Right ventricle myocardium inferior (tissue), 1 donor: ENCODE measurements around the gene TTC39B. TPM values are rescaled to one million over a fixed set of nuclear protein-coding genes. Genes with fewer than 3 reads are reported as not detected.
"Not testable (repeated sequence)": the region's sequence is repeated elsewhere in the genome, so short reads cannot be mapped to it uniquely, and the experiment has no call there.

Experiments
- ATAC-seq: fragments of 200-7000 bp; cut with Tn5 transposase; one replicate; pipeline ENCODE4 v1.9.1; 2020; ENCODE audit warnings: mild to moderate bottlenecking, moderate library complexity
- DNase-seq: peaks from one replicate; pipeline ENCODE4 v3.0.0; 2021; ENCODE audit errors: missing footprints
- intact Hi-C: fragments of 100-400 bp; cut with DNase I; formaldehyde crosslinking; loops from one replicate; pipeline ENCODE4 v1.11.0; 2022
- total RNA-seq: library from RNA; stranded (reverse); fragmentation: NEBNext Ultra II Directional; extraction: Animal tissue kit (Norgen Biotek cat#: 25700); gene quantifications from one replicate; pipeline ENCODE4 v1.2.1, GENCODE V29; 2021
- donor health status: DM: no; HTN: yes; CAD: no; lungs with severe emphysema.

TTC39B gene
- total RNA-seq, 1 donor from 2014 or later: 1.9 TPM

DNA sequence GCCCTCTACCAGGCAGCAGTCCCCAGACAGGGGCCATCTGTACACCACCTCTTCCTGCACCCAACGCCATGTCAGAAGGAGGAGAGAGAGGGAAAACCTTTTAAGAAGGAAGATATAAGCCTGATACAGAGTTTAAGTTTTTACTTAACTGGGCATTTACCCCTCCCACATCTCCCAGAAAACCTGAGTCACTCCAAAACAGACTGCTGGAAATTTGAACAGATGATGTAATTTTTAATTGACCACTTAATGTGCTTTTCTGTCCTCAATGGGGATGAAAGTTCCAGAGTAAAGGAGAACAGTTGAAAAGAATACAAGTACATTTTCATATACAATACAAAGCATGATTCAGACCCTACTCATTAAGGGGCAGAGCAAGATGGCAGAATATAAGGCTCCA, 63.9 kb downstream of the TTC39B start:
- ATAC-seq (no peak), DNase-seq (no peak)
- intact Hi-C loops: no loop called here

DNA sequence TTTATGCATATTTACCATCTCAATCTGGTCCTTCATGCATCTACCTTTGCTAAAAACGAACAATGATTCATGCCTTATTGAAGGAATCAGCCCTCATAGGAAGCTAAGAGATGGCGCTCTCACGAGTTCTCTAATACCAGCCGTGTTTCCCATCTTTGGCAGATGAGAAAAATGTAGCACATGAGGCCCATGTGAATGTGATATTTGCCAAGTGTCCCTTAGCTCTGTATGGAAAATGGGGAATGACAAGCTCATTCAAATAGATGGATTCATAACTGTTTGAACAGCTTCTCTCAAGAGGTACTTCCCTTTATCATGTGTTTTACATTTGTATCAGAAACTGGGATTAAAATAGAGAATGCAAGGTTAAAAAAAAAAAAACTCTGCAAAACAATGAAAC, 66.1 kb downstream of the TTC39B start:
- ATAC-seq: no peak
- intact Hi-C loops: no loop called here
- DNase-seq: no peak

DNA sequence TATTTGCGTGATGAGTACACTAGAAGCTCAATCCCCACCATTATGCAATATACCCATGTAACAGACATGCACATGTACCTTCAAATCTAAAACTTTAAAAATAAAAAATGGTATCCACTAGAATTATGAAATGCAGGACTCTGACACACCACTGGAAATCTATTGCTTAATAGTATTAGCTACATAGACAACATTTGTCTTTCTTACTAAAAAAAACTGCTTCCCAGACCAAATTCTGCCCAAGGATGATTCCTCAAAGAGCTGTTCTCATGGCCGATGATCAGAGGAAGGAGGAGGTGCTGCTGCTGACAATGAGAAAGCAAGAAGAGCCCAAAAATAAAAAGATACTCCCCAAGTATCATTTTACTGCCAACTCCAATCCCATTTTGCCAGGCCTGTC, 67.2 kb downstream of the TTC39B start:
- intact Hi-C loops: no loop called here
- ATAC-seq: peak; percentile 44

DNA sequence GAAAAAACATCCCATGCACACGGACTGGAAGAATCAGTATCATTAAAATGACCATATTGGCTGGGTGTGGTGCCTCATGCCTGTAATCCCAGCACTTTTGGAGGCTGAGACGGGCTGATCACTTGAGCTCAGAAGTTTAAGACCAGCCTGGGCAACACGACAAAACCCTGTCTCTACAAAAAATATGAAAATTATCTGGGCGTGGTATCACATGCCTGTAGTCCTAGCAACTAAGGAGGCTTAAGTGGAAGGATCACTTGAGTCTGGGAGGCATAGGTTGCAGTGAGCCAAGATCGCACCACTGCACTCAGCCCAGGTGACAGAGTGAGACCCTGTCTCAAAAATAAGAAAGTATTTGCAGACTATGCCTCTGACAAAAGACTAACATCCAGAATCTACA, 68.4 kb downstream of the TTC39B start:
- DNase-seq (no peak), ATAC-seq (no peak)
- intact Hi-C loops: no loop called here

More for the DNA sequence above, 67.2 kb downstream of the TTC39B start:
- no peak for DNase-seq

DNA sequence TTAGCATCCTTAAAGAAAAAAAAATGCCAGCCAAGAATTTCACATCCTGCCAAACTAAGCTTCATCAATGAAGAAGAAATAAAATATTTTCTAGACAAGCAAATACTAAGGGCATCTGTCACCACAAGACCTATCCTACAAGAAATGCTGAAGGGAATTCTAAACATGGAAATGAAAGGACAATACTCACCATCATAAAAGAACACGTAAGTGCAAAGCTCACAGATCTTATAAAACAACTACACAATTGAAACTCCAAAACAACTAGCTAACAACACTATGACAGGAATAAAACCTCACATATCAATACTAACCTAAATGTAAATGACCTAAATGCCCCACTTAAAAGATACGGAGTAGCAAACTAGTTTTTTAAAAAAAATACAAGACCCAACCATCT, 71.4 kb downstream of the TTC39B start:
- intact Hi-C loops: no loop called here
- no peak for DNase-seq
- no peak for ATAC-seq

DNA sequence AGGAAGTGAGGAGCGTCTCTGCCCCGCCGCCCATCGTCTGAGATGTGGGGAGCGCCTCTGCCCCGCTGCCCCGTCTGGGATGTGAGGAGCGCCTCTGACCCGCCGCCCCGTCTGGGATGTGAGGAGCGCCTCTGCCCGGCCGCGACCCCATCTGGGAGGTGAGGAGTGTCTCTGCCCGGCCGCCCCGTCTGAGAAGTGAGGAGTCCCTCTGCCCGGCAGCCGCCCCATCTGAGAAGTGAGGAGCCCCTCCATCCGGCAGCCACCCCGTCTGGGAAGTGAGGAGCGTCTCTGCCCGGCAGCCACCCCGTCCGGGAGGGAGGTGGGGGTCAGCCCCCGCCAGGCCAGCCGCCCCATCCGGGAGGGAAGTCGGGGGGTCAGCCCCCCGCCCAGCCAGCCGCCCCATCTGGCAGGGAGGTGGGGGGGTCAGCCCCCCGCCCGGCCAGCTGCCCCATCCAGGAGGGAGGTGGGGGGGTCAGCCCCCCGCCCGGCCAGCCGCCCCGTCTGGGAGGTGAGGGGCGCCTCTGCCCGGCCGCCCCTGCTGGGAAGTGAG, 73.0 kb downstream of the TTC39B start:
- DNase-seq, intact Hi-C loops, ATAC-seq: not testable (repeated sequence)

DNA sequence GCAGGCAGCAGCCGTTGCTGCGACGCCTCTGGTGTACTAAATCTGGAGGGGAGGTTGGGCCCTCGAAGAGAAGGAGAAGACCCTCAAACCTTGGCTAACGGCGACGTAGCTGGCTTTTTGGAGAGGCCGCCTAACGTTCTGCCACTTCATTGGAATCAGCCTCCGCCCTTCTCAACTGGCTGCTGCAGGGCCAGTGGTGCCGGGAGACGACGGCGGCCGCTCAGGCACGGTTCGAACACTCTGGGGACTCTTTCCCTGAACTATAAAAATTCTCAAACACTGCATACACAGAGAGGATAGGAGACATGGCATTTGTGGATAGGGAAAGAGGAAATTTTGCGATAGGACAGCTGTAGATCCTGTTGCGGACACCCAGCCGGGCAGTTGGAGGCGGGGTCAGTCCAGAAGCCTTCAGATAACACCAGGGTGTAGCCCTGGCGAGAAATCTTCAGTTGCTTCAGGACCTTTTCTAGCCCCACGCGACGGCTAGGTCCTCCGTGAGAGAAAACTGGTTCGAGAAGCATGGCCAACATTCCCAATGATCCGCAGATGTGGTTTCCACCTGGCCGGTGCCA, 74.2 kb downstream of the TTC39B start:
- DNase-seq, ATAC-seq, intact Hi-C loops: not testable (repeated sequence)

DNA sequence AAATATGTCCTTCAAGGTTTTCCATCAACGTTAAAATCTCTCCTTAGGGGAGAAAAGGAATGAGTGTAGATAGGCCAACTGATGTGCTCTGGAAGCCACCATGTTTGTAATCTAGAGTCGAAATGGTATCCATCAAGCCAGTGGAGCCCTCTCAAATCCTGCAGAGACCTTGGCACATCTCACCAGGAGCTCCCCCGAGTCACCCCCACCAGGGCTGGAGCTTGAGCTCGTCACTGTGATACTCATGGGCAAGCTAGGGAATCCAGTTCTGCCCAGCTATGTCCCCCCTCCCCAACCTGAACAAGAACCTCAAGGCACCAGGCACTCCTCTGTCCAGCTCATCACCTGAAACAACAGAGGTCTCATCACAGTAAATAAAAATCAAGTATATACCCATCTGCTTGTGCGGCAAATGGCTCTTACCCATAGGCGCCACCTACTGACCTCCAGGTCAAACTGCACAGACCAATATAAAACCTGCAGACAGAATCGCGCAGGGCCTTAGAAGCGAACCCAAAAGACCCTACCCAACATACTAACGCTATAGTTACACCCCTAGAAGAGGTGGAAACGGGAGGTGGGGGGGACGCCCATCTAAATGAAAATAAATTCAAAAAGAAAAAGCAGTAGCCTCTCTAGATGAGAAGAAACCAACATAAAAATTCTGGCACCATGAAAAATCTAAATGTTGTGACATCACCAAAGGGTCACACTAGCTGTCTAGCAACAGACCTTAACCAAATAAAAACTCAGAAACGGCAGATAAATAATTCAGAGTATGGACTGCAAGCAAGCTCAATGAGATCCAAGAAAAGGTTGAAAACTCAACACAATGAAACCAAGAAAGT, 75.0 kb downstream of the TTC39B start:
- DNase-seq (no peak), ATAC-seq (no peak)
- intact Hi-C loops: no loop called here

DNA sequence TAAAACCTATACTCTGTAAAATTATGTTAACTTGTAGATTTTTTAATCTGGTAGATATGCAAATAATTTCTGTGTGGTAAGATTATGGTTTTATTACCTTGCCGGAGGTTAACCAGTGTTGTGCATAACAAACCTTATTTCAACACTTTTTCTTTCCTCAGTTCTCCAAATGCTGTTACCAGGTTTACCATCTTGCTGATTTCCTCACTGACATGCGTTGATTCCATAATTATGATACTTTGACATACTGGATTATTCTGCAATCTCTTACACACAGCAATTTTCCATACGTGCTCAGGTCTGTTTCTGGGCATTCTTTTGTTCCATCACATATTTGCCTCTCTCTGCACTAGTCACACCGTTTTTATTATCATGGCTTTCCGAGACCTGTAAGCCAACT, 77.6 kb downstream of the TTC39B start:
- intact Hi-C loops: no loop called here
- ATAC-seq: no peak
- DNase-seq: no peak

DNA sequence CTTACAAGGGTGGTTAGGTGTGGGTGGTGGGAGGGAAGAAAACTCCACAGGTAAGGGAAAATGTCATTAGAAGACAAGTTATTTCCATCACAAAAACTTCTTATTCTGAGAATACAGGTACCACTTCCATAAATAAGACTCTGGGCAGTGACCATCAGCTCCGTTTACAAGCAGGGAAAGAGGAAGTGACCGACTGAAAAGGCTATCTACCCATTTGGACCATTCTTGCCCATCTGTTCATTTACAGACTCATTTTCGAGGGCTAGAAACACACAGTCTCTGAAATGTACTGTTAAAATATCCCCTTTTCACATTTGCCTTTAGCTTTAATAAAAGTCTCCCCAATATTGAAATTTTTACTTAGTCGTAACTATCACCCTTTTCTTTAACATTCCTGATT, 79.5 kb downstream of the TTC39B start:
- ATAC-seq (no peak), DNase-seq (no peak)
- intact Hi-C loops: no loop called here

DNA sequence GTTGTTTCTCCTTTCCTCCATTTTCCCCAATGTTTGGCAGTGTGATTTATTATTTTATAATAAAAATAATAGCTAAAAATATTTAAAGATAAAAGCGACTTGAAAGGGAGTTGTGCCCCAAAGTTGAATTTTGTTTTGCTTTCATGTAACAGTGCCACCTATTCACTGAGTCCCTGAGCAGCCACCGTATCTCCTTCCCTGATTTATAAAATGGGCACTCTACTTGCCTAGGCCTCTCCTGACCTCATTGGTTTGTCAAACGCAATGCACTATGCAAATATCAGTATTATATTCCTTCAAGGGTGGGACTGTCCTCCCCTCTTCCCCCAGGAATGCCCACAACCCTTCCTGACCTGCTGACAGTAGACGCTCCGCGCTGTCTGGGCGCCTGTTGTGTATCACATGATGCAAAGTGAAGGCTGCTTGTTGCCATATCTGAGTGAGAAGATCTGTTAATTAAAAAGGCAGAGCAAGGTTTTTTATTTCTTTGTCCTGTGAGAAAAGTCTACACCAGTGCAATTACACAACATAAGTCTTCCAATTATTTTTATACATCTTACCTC, 81.4 kb downstream of the TTC39B start:
- DNase-seq (no peak), ATAC-seq (no peak)
- intact Hi-C loops: no loop called here

DNA sequence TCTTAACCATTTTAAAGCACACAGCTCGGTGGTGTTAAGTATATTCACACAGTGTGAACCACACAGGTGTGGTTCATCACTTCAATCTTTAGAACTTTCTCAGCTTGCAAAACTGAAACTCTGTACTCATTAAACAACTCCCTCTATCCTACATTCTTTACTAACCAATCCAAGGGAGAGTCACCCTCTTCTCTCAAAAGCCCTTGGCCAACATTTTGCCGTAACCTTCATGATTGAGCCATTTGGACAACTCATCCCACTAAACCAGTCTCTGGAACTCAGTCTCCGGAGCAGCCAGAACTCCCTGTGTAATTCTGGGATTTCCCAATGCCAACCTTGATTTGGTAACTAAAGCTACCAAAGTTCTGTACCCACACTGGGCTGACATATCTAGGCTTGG, 84.7 kb downstream of the TTC39B start:
- DNase-seq (no peak), ATAC-seq (no peak)
- intact Hi-C loops: no loop called here

DNA sequence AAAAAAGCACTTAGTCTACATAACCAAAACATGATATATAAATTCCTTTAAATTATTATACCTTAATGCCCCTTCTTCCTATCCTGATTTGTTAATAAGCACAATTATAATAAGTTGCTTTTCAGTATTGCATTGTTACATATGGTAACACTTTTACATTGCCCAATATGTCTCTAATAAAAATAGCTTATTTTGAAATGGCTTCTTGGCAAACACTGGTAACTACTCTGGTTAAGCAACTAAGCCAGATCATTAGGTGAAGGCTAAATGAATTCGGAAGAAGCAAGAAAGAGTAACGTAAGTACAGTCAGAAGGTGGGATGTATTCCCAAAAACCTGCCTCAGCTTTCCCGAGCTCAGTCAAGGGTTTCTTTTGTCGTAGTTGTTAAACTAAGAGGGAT, 85.3 kb downstream of the TTC39B start:
- intact Hi-C loops: no loop called here
- ATAC-seq (no peak), DNase-seq (no peak)

DNA sequence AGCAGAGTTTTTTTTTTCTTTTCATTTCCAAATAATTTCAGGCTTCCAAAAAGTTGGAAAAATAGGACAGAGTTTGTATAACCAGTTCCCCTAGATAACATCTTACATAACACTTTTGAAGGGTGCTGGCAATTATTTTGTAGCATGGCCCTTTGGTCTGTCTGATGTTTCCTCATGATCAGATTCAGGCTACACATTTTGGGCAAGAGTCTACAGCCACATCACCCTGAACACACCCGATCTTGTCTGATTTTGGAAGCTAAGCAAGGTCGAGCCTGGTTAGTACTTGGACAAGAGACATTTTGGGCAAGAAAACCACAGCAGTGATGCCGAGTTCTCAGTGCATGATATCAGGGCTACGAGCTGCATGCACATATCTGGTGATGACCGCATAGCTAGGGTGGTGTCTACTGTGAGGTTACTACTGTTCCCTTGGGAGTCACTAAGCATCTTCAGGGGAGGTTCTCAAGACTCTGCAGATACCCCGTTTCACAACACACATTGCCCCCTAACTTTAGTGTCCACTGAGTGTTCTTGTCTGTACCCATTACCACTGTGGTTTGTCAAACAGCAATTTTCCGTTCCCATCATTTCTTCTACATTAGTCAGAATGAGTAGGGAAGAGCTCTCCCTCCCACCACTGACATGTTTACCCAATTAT, 86.2 kb downstream of the TTC39B start:
- intact Hi-C loops: no loop called here
- ATAC-seq: peak; percentile 73
- DNase-seq: no peak

DNA sequence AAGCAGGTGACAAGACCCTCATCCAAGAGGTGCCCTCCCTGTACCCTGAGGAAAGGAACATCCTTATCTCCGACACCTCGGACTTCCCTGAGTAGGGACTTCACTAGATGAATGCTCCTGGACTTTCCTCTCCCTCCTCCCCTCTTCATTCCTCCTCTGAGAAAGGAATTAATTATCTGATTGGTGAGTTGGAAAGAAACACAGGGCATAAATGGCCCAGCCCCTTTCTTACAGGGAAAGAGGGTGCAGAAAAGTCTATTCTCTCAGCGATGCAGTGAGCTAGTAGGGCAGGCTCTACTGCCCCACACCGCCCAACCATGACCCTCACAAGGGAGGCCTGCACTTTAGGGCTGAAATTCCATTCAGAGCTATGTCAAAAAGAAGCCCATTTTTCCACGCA, 87.5 kb downstream of the TTC39B start:
- DNase-seq (no peak), ATAC-seq (no peak)
- intact Hi-C loops: no loop called here

DNA sequence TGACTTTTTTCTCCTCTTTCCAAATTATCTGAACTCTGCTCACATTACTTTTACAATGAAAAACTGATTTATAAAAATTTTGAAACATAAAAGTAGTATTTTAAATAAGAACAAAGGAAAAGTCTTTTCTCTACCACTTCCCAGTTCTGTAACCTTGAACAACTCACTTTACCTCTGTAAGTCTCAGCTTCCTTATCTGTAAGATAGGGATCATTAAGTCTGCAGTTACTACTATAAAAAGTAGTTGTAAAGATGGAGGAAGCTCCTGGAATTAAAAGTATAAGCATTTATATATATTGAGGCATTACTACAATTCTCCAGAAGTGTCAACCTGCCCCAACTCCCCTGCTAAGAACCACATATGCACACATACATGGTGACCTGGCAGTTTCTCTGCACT, 88.0 kb downstream of the TTC39B start:
- intact Hi-C loops: no loop called here
- ATAC-seq: no peak
- no peak for DNase-seq

DNA sequence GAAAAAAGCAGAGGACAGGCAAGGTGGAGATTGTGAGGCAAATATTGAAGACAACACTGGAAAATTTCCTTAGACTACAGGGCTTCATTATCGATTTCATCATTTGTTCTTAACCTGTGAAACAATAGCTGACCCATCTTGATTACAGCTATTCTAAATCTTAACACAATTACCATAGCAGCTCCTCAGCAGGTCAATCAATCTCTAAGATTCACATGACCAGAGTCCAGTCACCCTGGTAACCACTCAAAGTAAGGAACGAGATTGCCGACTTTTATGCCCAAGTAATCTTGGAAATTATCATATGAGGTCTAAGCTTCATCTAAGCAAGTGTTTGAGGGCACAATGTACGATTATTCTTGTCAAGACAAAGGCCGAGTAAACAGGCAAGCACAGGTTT, 93.8 kb downstream of the TTC39B start:
- ATAC-seq (no peak), DNase-seq (no peak)
- intact Hi-C loops: loop anchor here (5.0 kb wide), 2 partner anchors 94 to 209 kb away; partner anchors contain the start of genes SNAPC3 and TTC39B

DNA sequence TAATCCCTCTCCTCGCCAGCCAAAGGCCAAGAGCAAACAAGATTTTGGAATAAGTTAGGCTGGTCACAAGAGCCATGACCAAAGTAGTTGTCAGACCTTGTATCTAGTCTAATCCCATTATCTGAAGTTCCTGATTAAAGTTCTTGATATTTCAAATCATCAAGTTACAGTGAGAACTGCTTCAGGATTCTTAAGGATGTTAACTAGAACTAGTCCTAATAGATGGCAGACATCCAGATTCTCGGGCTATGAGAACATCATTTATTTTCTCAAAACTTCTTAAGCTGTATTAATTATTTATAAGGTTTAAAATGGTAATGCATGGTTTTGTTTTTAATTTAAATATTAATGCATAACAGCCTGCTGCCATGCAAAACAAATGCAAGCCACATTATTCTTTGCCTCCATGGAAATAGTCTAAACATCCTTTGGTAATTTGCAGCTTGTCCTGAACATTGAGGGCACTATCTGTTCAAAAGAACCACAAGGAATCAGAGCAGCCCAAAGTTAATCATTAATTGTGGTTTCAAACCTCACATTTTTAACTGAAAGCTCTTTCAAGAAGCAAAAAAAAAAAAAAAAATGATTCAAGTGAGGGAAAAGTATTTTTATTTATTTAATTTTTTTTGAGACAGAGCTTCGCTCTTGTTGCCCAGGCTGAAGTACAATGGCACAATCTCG, 95.1 kb downstream of the TTC39B start:
- no peak for DNase-seq
- no peak for ATAC-seq
- intact Hi-C loops: loop anchor here (2.0 to 5.0 kb wide), 3 partner anchors 95 to 395 kb away; partner anchors contain the start of genes SNAPC3 and TTC39B
